RWPE2 (cell line): ENCODE results near the gene HYI.

ENCODE experiments used
- ATAC-seq: fragments of 200-7000 bp; cut with Tn5 transposase; 3 replicates; pipeline ENCODE4 v1.9.1; 2021; ENCODE audit warnings: low read depth
- DNase-seq: peaks from one replicate; pipeline ENCODE4 v3.0.0-alpha.2; 2020; ENCODE audit warnings: low spot score
- H3K27ac ChIP-seq: fragments of 450-650 bp; 2 replicates; pipeline ENCODE4 v1.5.1; 2017; ENCODE audit warnings: mild to moderate bottlenecking; ENCODE audit not compliant: poor library complexity, severe bottlenecking
- H3K27me3 ChIP-seq: fragments of 250-450 bp; sonication (Bioruptor Pico); 2 replicates; pipeline ENCODE4 v1.5.1; 2021; ENCODE audit warnings: mild to moderate bottlenecking, moderate library complexity; ENCODE audit not compliant: insufficient read depth, poor library complexity, severe bottlenecking
- H3K36me3 ChIP-seq: fragments of 250-450 bp; sonication (Bioruptor Pico); 2 replicates; pipeline ENCODE4 v1.5.1; 2020; ENCODE audit warnings: low read depth, mild to moderate bottlenecking, moderate library complexity
- H3K4me1 ChIP-seq: fragments of 250-450 bp; sonication (Bioruptor Pico); 2 replicates; pipeline ENCODE4 v1.5.1; 2021; ENCODE audit warnings: mild to moderate bottlenecking, moderate library complexity; ENCODE audit not compliant: insufficient read depth, poor library complexity, severe bottlenecking
- H3K4me3 ChIP-seq: fragments of 250-450 bp; sonication (Bioruptor Pico); 2 replicates; pipeline ENCODE4 v1.5.1; 2021; ENCODE audit warnings: mild to moderate bottlenecking, moderate library complexity; ENCODE audit not compliant: severe bottlenecking
- H3K9me3 ChIP-seq: fragments of 250-450 bp; sonication (Bioruptor Pico); 2 replicates; pipeline ENCODE4 v1.5.1; 2021; ENCODE audit warnings: mild to moderate bottlenecking, moderate library complexity; ENCODE audit not compliant: severe bottlenecking
- CTCF ChIP-seq: fragments of 450-650 bp; IDR thresholded peaks from one replicate; pipeline ENCODE4 v1.5.1; 2017; ENCODE audit warnings: mild to moderate bottlenecking, moderate library complexity; ENCODE audit not compliant: poor library complexity, severe bottlenecking

HYI gene

DNA sequence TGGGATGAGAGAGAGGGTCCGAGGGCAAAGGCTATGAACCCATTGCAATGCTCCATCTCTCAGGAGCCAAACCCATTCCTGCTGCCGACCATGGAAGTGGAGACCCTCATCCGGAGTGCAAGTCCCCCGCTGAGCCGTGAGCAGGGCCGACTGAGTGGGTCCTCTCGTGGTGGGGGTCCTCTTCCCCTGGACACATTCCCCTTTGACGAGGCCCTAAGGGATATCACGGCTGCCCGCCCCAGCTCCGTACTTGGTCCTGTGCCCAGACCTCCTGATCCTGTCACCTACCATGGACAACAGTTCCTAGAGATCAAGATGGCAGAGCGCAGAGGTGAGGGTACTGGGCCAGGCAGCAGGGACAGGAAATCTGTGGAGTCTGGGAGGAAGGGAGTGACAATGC lies 11.0 kb downstream of the HYI start:
- H3K4me1 ChIP-seq: no peaks in the 10 kb centered on the region
- no peak overlapping the region for H3K4me3 ChIP-seq
- no peaks in the 10 kb centered on the region for H3K9me3 ChIP-seq
- ATAC-seq (no peak), DNase-seq (no peak)
- no peak overlapping the region for H3K27ac ChIP-seq
- no peaks in the 10 kb centered on the region for H3K27me3 ChIP-seq
- no peak for TF ChIP-seq CTCF
- peaks cover 86% of the 10 kb centered on the region for H3K36me3 ChIP-seq

DNA sequence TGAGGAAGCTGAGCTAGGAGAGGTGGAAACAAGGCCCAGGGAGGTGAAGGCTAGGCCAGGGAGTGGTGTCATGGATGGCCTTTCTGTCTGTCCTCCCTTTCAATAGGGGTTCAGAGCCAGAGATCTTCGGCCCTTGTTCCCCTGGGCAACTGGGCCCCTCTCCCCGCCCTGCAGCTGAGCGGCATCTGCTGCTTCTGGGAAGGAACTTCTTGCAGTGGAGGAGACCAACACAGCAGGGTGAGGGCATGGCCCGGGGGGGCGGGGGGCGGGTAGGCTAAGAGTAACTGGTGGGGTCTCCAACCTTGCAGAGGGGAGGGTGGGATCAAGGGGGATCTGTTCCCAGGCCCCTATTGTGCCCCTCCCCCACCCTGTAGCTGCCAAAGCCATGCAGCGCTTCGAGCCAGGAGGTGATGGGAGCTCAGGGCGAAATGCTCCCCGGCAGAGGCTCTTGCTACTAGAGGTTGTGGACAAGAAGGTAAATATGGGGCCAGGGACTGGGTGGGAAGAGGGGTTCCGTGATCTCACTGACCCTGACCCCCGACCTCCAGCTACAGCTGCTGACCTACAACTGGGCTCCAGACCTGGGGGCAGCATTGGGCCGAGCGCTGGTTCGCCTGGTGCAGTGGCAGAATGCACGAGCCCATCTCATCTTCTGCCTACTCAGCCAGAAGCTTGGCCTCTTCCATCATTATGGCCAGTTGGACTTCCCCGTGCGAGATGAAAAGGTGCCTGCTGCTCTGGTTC lies 11.7 kb downstream of the HYI start:
- no peak for TF ChIP-seq CTCF
- H3K9me3 ChIP-seq: no peaks in the 10 kb centered on the region
- H3K4me1 ChIP-seq: no peaks in the 10 kb centered on the region
- no peak overlapping the region for H3K27ac ChIP-seq
- no peak for ATAC-seq
- DNase-seq: peak; percentile 34
- H3K4me3 ChIP-seq: no peak overlapping the region
- no peaks in the 10 kb centered on the region for H3K27me3 ChIP-seq
- H3K36me3 ChIP-seq: peaks cover 80% of the 10 kb centered on the region

DNA sequence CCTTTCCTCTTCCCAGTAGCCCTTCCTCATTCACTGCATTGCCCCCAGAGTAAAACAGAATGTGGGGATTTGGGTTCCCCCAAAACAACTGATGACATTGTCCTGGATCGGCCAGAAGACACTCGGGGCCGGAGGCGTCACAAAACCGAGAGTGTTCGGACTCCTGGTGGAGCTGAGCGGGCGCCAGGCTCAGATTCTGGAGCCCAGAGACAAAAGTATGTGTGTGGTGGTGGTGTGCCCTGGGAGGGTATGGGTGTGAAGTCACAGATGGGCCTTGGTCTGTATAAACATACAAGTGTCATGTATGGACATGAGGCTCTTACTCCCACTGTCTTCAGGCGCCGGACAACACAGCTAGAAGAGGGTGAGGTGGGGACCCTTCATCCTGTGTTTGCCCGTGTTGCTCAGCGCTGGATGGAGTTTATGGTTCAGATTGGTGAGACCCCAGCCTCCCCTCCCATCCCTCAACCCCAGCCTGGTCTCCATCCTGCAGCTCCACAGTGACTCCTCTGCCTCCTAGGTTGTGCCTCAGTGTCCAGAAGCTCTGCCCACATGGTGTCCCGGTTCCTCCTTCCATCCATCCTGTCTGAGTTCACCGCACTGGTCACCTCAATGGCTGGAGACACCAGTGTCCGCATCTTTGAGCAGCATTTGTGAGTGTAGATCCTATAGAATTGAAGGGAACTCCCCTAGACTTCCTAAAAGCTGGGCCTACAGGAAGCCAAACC lies 12.4 kb downstream of the HYI start:
- ATAC-seq (no peak), DNase-seq (no peak)
- Histone ChIP-seq H3K36me3 (peaks cover 78% of the 10 kb centered on the region), H3K27ac (no peak overlapping the region), H3K27me3 (no peaks in the 10 kb centered on the region), H3K4me3 (no peak overlapping the region), H3K9me3 (no peaks in the 10 kb centered on the region), H3K4me1 (no peaks in the 10 kb centered on the region)
- TF ChIP-seq CTCF: no peak

DNA sequence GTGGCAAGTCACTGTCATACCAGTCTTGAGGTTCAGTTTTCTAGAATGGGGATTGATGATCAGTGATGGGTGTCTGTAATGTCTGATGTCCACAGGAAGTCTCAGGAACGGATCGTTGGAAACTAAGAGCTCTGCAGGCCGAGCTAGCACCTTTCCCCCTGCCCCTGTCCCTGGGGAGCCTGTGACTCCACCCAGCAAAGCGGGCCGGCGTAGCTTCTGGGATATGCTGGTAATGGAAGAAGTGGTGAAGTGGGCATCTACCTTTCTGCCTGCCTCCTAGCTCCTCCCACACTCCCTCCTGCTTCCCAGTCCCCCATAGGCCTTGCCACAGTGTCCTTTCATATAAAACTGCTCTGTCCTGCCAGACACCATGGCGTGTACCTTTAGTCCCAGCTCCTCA lies 13.4 kb downstream of the HYI start:
- no peak overlapping the region for H3K27ac ChIP-seq
- DNase-seq: no peak
- no peaks in the 10 kb centered on the region for H3K4me1 ChIP-seq
- no peaks in the 10 kb centered on the region for H3K27me3 ChIP-seq
- no peak for ATAC-seq
- TF ChIP-seq CTCF: no peak
- H3K36me3 ChIP-seq: peaks cover 74% of the 10 kb centered on the region
- H3K4me3 ChIP-seq: no peak overlapping the region
- H3K9me3 ChIP-seq: no peaks in the 10 kb centered on the region

GRCh38 chr1:43439781-43440180 lies 13.9 kb downstream of the HYI start:
- ATAC-seq (no peak), DNase-seq (no peak)
- Histone ChIP-seq H3K9me3 (no peaks in the 10 kb centered on the region), H3K27me3 (no peaks in the 10 kb centered on the region), H3K4me3 (no peak overlapping the region), H3K4me1 (no peaks in the 10 kb centered on the region), H3K27ac (no peak overlapping the region), H3K36me3 (peaks cover 75% of the 10 kb centered on the region)
- no peak for TF ChIP-seq CTCF
